HEK293 (cell line): ENCODE results near the gene MYO3A.

ENCODE experiments used
- CTCF ChIA-PET: fragments of 350-600 bp; formaldehyde crosslinking; extraction: SDS; loops from one replicate; lab custom pipeline; 2021; ENCODE audit warnings: antibody characterized with exemption; lab: Yijun Ruan, JAX
- POLR2A ChIA-PET: fragments of 300-600 bp; formaldehyde crosslinking; extraction: SDS; loops from one replicate; lab custom pipeline; 2020; ENCODE audit warnings: antibody characterized with exemption, inconsistent platforms; lab: Yijun Ruan, JAX
- H3K27ac ChIP-seq: fragments of 200-500 bp; sonication (Bioruptor generic); 2 replicates; pipeline ENCODE4 v1.5.1; 2014; ENCODE audit warnings: low read depth, low read length, control low read depth, inconsistent platforms; ENCODE audit errors: extremely low read depth
- H3K36me3 ChIP-seq, 2 experiments: fragments of 200-500 bp in 1 of 2; sonication (Bioruptor generic) in 1 of 2; 1 replicate in 1 of 2; 2 replicates in 1 of 2; pipeline ENCODE4 v1.5.1; 2014 to 2017; ENCODE audit warnings: inconsistent platforms in 2 of 2, low read length in 2 of 2; ENCODE audit not compliant: control insufficient read depth in 2 of 2, insufficient read depth in 1 of 2
- H3K4me1 ChIP-seq: fragments of 200-500 bp; sonication (Bioruptor generic); 2 replicates; pipeline ENCODE4 v1.5.1; 2014; ENCODE audit warnings: mild to moderate bottlenecking, low read length, inconsistent platforms; ENCODE audit not compliant: control insufficient read depth, insufficient read depth
- H3K4me3 ChIP-seq: 2 replicates; pipeline ENCODE4 v1.5.1; 2011; ENCODE audit warnings: low read depth, mild to moderate bottlenecking, control low read depth, low read length, moderate library complexity
- H3K9me3 ChIP-seq: fragments of 200-500 bp; sonication (Bioruptor generic); 2 replicates; pipeline ENCODE4 v1.5.1; 2014; ENCODE audit warnings: low read depth, low read length, inconsistent platforms; ENCODE audit not compliant: control insufficient read depth, insufficient read depth
- KLF1 ChIP-seq: fragments of 450-650 bp; formaldehyde crosslinking; IDR thresholded peaks from 2 replicates; pipeline ENCODE4 v1.5.1; 2016; ENCODE audit warnings: missing biosample characterization, missing genetic modification characterization
- KLF7 ChIP-seq: fragments of 450-650 bp; formaldehyde crosslinking; IDR thresholded peaks from 2 replicates; pipeline ENCODE4 v1.5.1; 2016; ENCODE audit warnings: missing biosample characterization, missing genetic modification characterization, borderline replicate concordance
- MZF1 ChIP-seq: fragments of 450-650 bp; formaldehyde crosslinking; IDR thresholded peaks from 2 replicates; pipeline ENCODE4 v1.5.1; 2017; ENCODE audit warnings: missing biosample characterization, missing genetic modification characterization, borderline replicate concordance
- ZBTB7A ChIP-seq: fragments of 450-650 bp; formaldehyde crosslinking; IDR thresholded peaks from 2 replicates; pipeline ENCODE4 v1.5.1; 2016; ENCODE audit warnings: low read depth, missing biosample characterization, missing genetic modification characterization
- ZNF112 ChIP-seq: fragments of 450-650 bp; formaldehyde crosslinking; IDR thresholded peaks from 2 replicates; pipeline ENCODE4 v1.5.0; 2017; ENCODE audit warnings: missing biosample characterization, missing genetic modification characterization
- ZNF132 ChIP-seq: fragments of 450-650 bp; formaldehyde crosslinking; IDR thresholded peaks from 2 replicates; pipeline ENCODE4 v1.5.1; 2017; ENCODE audit warnings: missing biosample characterization, missing genetic modification characterization, borderline replicate concordance
- ZNF146 ChIP-seq: fragments of 450-650 bp; formaldehyde crosslinking; IDR thresholded peaks from 2 replicates; pipeline ENCODE4 v1.5.1; 2016; ENCODE audit warnings: missing biosample characterization, missing genetic modification characterization
- ZNF155 ChIP-seq: fragments of 450-650 bp; formaldehyde crosslinking; IDR thresholded peaks from 2 replicates; pipeline ENCODE4 v1.5.1; 2016; ENCODE audit warnings: missing biosample characterization, missing genetic modification characterization
- ZNF169 ChIP-seq: fragments of 450-650 bp; formaldehyde crosslinking; IDR thresholded peaks from 2 replicates; pipeline ENCODE4 v1.5.1; 2016; ENCODE audit warnings: missing biosample characterization, missing genetic modification characterization
- ZNF174 ChIP-seq: fragments of 450-650 bp; formaldehyde crosslinking; IDR thresholded peaks from 2 replicates; pipeline ENCODE4 v1.5.0; 2017; ENCODE audit warnings: missing biosample characterization, mild to moderate bottlenecking, missing genetic modification characterization
- ZNF311 ChIP-seq: fragments of 450-650 bp; formaldehyde crosslinking; IDR thresholded peaks from 2 replicates; pipeline ENCODE4 v1.5.1; 2017; ENCODE audit warnings: missing biosample characterization, missing genetic modification characterization, borderline replicate concordance
- ZNF530 ChIP-seq: fragments of 450-650 bp; formaldehyde crosslinking; IDR thresholded peaks from 2 replicates; pipeline ENCODE4 v1.5.1; 2016; ENCODE audit warnings: low read depth, missing biosample characterization, missing genetic modification characterization
- ZNF561 ChIP-seq: fragments of 450-650 bp; IDR thresholded peaks from 2 replicates; pipeline ENCODE4 v1.5.1; 2018; ENCODE audit warnings: missing biosample characterization, missing genetic modification characterization, borderline replicate concordance
- ZNF585B ChIP-seq: fragments of 450-650 bp; formaldehyde crosslinking; IDR thresholded peaks from 2 replicates; pipeline ENCODE4 v1.5.1; 2016; ENCODE audit warnings: missing biosample characterization, missing genetic modification characterization
- ZNF670 ChIP-seq: fragments of 450-650 bp; formaldehyde crosslinking; IDR thresholded peaks from 2 replicates; pipeline ENCODE4 v1.5.1; 2016; ENCODE audit warnings: missing biosample characterization, missing genetic modification characterization, low read depth
- ZNF707 ChIP-seq: fragments of 450-650 bp; formaldehyde crosslinking; IDR thresholded peaks from 2 replicates; pipeline ENCODE4 v1.5.1; 2016; ENCODE audit warnings: missing biosample characterization, missing genetic modification characterization
- ZNF785 ChIP-seq: fragments of 450-650 bp; formaldehyde crosslinking; IDR thresholded peaks from 2 replicates; pipeline ENCODE4 v1.5.1; 2016; ENCODE audit warnings: missing biosample characterization, missing genetic modification characterization
- ZNF843 ChIP-seq: fragments of 450-650 bp; formaldehyde crosslinking; IDR thresholded peaks from 2 replicates; pipeline ENCODE4 v1.5.1; 2016; ENCODE audit warnings: missing biosample characterization, missing genetic modification characterization
- TF ChIP-seq, protein P1 (sequence below): fragments of 450-650 bp; formaldehyde crosslinking; conservative IDR thresholded peaks from 2 replicates; pipeline ENCODE4 v1.5.1; 2016; ENCODE audit warnings: low read depth, missing biosample characterization, missing genetic modification characterization
- TF ChIP-seq, protein P2 (sequence below): fragments of 450-650 bp; formaldehyde crosslinking; IDR thresholded peaks from 2 replicates; pipeline ENCODE4 v1.5.1; 2017; ENCODE audit warnings: missing biosample characterization, missing genetic modification characterization
- TF ChIP-seq, protein P3 (sequence below): fragments of 450-650 bp; formaldehyde crosslinking; IDR thresholded peaks from 2 replicates; pipeline ENCODE4 v1.5.1; 2016; ENCODE audit warnings: missing biosample characterization, missing genetic modification characterization
- TF ChIP-seq, protein P4 (sequence below): fragments of 450-650 bp; formaldehyde crosslinking; IDR thresholded peaks from 2 replicates; pipeline ENCODE4; 2016; ENCODE audit warnings: missing biosample characterization, missing genetic modification characterization
- TF ChIP-seq, protein P5 (sequence below): fragments of 450-650 bp; formaldehyde crosslinking; IDR thresholded peaks from 2 replicates; pipeline ENCODE4 v1.5.1; 2017; ENCODE audit warnings: missing biosample characterization, missing genetic modification characterization

MYO3A gene

DNA sequence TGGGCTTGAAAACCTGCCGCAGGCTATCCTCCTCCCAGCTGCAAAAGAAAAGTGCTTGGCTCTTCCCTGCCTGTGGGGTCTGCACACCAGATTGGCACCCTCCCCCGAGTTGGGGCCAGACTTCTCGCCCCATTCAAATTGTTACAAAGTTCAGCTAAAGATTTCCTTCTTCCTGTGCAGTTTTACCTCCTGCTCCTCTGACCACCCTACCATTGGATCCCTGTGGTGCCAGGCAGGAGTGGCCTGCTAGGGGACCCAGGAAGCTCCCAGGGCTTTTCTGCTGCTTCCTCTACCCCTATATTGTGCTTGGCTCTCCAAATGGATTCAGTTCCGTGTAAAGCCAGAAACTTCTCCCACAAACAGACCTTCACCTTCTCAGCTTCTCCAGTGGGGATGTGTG is 147.4 kb downstream of the MYO3A start (continued):
- TF ChIP-seq, protein P1, sequence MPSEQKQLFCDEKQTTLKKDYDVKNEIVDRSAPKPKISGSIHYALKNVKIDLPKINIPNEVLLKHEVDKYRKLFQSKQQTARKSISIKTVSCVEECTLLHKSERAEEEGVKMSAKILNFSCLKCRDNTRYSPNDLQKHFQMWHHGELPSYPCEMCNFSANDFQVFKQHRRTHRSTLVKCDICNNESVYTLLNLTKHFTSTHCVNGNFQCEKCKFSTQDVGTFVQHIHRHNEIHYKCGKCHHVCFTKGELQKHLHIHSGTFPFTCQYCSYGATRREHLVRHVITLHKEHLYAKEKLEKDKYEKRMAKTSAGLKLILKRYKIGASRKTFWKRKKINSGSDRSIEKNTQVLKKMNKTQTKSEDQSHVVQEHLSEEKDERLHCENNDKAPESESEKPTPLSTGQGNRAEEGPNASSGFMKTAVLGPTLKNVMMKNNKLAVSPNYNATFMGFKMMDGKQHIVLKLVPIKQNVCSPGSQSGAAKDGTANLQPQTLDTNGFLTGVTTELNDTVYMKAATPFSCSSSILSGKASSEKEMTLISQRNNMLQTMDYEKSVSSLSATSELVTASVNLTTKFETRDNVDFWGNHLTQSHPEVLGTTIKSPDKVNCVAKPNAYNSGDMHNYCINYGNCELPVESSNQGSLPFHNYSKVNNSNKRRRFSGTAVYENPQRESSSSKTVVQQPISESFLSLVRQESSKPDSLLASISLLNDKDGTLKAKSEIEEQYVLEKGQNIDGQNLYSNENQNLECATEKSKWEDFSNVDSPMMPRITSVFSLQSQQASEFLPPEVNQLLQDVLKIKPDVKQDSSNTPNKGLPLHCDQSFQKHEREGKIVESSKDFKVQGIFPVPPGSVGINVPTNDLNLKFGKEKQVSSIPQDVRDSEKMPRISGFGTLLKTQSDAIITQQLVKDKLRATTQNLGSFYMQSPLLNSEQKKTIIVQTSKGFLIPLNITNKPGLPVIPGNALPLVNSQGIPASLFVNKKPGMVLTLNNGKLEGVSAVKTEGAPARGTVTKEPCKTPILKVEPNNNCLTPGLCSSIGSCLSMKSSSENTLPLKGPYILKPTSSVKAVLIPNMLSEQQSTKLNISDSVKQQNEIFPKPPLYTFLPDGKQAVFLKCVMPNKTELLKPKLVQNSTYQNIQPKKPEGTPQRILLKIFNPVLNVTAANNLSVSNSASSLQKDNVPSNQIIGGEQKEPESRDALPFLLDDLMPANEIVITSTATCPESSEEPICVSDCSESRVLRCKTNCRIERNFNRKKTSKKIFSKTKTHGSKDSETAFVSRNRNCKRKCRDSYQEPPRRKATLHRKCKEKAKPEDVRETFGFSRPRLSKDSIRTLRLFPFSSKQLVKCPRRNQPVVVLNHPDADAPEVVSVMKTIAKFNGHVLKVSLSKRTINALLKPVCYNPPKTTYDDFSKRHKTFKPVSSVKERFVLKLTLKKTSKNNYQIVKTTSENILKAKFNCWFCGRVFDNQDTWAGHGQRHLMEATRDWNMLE (tag by site-specific recombination): no peak
- TF ChIP-seq, protein P2, sequence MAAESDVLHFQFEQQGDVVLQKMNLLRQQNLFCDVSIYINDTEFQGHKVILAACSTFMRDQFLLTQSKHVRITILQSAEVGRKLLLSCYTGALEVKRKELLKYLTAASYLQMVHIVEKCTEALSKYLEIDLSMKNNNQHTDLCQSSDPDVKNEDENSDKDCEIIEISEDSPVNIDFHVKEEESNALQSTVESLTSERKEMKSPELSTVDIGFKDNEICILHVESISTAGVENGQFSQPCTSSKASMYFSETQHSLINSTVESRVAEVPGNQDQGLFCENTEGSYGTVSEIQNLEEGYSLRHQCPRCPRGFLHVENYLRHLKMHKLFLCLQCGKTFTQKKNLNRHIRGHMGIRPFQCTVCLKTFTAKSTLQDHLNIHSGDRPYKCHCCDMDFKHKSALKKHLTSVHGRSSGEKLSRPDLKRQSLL: no peak
- TF ChIP-seq ZNF585B (tag by site-specific recombination): no peak
- no peak for TF ChIP-seq KLF1 (tag by site-specific recombination)
- no peak for TF ChIP-seq ZNF785 (tag by site-specific recombination)
- TF ChIP-seq ZNF561 (tag by site-specific recombination): no peak
- TF ChIP-seq, protein P3, sequence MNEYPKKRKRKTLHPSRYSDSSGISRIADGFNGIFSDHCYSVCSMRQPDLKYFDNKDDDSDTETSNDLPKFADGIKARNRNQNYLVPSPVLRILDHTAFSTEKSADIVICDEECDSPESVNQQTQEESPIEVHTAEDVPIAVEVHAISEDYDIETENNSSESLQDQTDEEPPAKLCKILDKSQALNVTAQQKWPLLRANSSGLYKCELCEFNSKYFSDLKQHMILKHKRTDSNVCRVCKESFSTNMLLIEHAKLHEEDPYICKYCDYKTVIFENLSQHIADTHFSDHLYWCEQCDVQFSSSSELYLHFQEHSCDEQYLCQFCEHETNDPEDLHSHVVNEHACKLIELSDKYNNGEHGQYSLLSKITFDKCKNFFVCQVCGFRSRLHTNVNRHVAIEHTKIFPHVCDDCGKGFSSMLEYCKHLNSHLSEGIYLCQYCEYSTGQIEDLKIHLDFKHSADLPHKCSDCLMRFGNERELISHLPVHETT (tag by site-specific recombination): no peak
- no peak for TF ChIP-seq ZNF670
- no peak for TF ChIP-seq ZNF843 (tag by site-specific recombination)

DNA sequence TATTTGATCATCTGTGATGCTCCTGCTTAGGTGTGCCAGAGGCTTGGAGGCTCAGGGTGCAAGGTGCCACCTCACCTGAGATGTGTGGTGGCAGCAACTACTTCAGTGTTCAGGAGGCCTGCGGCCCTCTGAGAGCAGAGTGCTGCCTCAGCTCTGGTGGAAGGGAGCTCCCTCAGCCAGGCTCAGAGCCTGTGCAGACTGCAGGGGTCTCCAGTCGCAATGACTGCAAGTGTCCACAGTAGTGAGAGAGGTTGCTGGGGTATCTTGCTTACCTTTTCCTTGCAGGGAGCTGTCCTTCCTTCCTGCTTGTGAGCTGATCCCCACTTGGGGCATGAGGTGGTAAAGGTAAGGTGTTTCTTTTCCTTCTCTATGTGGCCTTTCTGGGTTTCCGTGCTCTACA is 151.5 kb downstream of the MYO3A start:
- TF ChIP-seq, protein P4, sequence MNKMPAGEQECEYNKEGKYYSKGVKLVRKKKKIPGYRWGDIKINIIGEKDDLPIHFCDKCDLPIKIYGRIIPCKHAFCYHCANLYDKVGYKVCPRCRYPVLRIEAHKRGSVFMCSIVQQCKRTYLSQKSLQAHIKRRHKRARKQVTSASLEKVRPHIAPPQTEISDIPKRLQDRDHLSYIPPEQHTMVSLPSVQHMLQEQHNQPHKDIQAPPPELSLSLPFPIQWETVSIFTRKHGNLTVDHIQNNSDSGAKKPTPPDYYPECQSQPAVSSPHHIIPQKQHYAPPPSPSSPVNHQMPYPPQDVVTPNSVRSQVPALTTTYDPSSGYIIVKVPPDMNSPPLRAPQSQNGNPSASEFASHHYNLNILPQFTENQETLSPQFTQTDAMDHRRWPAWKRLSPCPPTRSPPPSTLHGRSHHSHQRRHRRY (tag by site-specific recombination): no peak
- TF ChIP-seq ZNF169 (tag by site-specific recombination) (no peak), MZF1 (tag by site-specific recombination) (no peak), ZNF311 (no peak), ZNF146 (tag by site-specific recombination) (no peak), ZNF112 (no peak), ZNF530 (tag by site-specific recombination) (no peak), ZBTB7A (tag by site-specific recombination) (no peak), ZNF174 (tag by site-specific recombination) (no peak), ZNF561 (tag by site-specific recombination) (no peak), KLF7 (tag by site-specific recombination) (no peak), ZNF785 (tag by site-specific recombination) (no peak), ZNF707 (tag by site-specific recombination) (no peak), ZNF155 (tag by site-specific recombination) (no peak), ZNF132 (no peak)
- TF ChIP-seq, protein P5, sequence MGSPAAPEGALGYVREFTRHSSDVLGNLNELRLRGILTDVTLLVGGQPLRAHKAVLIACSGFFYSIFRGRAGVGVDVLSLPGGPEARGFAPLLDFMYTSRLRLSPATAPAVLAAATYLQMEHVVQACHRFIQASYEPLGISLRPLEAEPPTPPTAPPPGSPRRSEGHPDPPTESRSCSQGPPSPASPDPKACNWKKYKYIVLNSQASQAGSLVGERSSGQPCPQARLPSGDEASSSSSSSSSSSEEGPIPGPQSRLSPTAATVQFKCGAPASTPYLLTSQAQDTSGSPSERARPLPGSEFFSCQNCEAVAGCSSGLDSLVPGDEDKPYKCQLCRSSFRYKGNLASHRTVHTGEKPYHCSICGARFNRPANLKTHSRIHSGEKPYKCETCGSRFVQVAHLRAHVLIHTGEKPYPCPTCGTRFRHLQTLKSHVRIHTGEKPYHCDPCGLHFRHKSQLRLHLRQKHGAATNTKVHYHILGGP (tag by site-specific recombination): no peak
- Histone ChIP-seq H3K36me3 (no peaks in the 10 kb centered on the region), H3K27ac (no peak overlapping the region), H3K4me3 (no peak overlapping the region), H3K9me3 (no peaks in the 10 kb centered on the region), H3K4me1 (no peaks in the 10 kb centered on the region)
- ChIA-PET CTCF (no interaction called here), POLR2A (no interaction called here)
